ENCODE measurements around the gene KSR1.

The KSR1 gene

GRCh38 chr17:27581016-27581415 is 124.8 kb downstream of the KSR1 start:
- Histone ChIP-seq H3K36me3 (ENCODE audit: insufficient read depth) (no peaks in the 10 kb centered on the region), H4K20me1 (ENCODE audit: insufficient read depth) (no peaks in the 10 kb centered on the region), H3K27me3 (ENCODE audit: insufficient read depth, low read depth) (no peaks in the 10 kb centered on the region), H2AFZ (ENCODE audit: low read depth) (no peak overlapping the region), H3K9ac (no peak overlapping the region), H3K4me1 (ENCODE audit: low read depth, poor library complexity, severe bottlenecking) (no peaks in the 10 kb centered on the region), H3K4me2 (no peak overlapping the region), H3K79me2 (ENCODE audit: insufficient read depth, low read depth) (no peaks in the 10 kb centered on the region), H3K27ac (no peak overlapping the region), H3K4me3 (IDR thresholded peaks at IDR 0.05; ENCODE audit: insufficient read depth, low read depth, low read length) (no peak overlapping the region)
- no peak for TF ChIP-seq CTCF (conservative IDR thresholded peaks at IDR 0.05; ENCODE audit: low read depth, low read length)

- no peaks in the 10 kb centered on the region for H3K4me1 ChIP-seq (ENCODE audit: low read depth, poor library complexity, severe bottlenecking)
- H3K27me3 ChIP-seq (ENCODE audit: insufficient read depth, low read depth): no peaks in the 10 kb centered on the region
- no peaks in the 10 kb centered on the region for H3K79me2 ChIP-seq (ENCODE audit: insufficient read depth, low read depth)
- no peak for TF ChIP-seq CTCF (conservative IDR thresholded peaks at IDR 0.05; ENCODE audit: low read depth, low read length)
- no peaks in the 10 kb centered on the region for H3K36me3 ChIP-seq (ENCODE audit: insufficient read depth)
- H3K4me3 ChIP-seq (IDR thresholded peaks at IDR 0.05; ENCODE audit: insufficient read depth, low read depth, low read length): no peak overlapping the region
- no peak overlapping the region for H3K9ac ChIP-seq
- H4K20me1 ChIP-seq (ENCODE audit: insufficient read depth): no peaks in the 10 kb centered on the region
- H3K4me2 ChIP-seq: no peak overlapping the region
- no peak overlapping the region for H3K27ac ChIP-seq
- H2AFZ ChIP-seq (ENCODE audit: low read depth): no peak overlapping the region
Observed at GRCh38 chr17:27582696-27583095, 126.4 kb downstream of the KSR1 start.

- no peaks in the 10 kb centered on the region for H4K20me1 ChIP-seq (ENCODE audit: insufficient read depth)
- H3K79me2 ChIP-seq (ENCODE audit: insufficient read depth, low read depth): no peaks in the 10 kb centered on the region
- no peak overlapping the region for H3K4me3 ChIP-seq (IDR thresholded peaks at IDR 0.05; ENCODE audit: insufficient read depth, low read depth, low read length)
- no peak for TF ChIP-seq CTCF (conservative IDR thresholded peaks at IDR 0.05; ENCODE audit: low read depth, low read length)
- H3K4me1 ChIP-seq (ENCODE audit: low read depth, poor library complexity, severe bottlenecking): no peaks in the 10 kb centered on the region
- no peak overlapping the region for H2AFZ ChIP-seq (ENCODE audit: low read depth)
- no peak overlapping the region for H3K9ac ChIP-seq
- no peak overlapping the region for H3K27ac ChIP-seq
- no peaks in the 10 kb centered on the region for H3K27me3 ChIP-seq (ENCODE audit: insufficient read depth, low read depth)
- H3K36me3 ChIP-seq (ENCODE audit: insufficient read depth): no peaks in the 10 kb centered on the region
- H3K4me2 ChIP-seq: no peak overlapping the region
Observed at GRCh38 chr17:27585153-27585681, 129.0 kb downstream of the KSR1 start.

GRCh38 chr17:27585792-27586191 is 129.5 kb downstream of the KSR1 start:
- Histone ChIP-seq H3K4me2 (no peak overlapping the region), H4K20me1 (ENCODE audit: insufficient read depth) (no peaks in the 10 kb centered on the region), H3K27ac (no peak overlapping the region), H3K4me3 (IDR thresholded peaks at IDR 0.05; ENCODE audit: insufficient read depth, low read depth, low read length) (no peak overlapping the region), H2AFZ (ENCODE audit: low read depth) (no peak overlapping the region), H3K27me3 (ENCODE audit: insufficient read depth, low read depth) (no peaks in the 10 kb centered on the region), H3K4me1 (ENCODE audit: low read depth, poor library complexity, severe bottlenecking) (no peaks in the 10 kb centered on the region), H3K9ac (no peak overlapping the region), H3K36me3 (ENCODE audit: insufficient read depth) (no peaks in the 10 kb centered on the region), H3K79me2 (ENCODE audit: insufficient read depth, low read depth) (no peaks in the 10 kb centered on the region)
- no peak for TF ChIP-seq CTCF (conservative IDR thresholded peaks at IDR 0.05; ENCODE audit: low read depth, low read length)
